Right atrium auricular region (tissue), 2 donors: Measurements from ENCODE around the gene ZNF579. TPM values are rescaled to one million over a fixed set of nuclear protein-coding genes. Genes with fewer than 3 reads are reported as not detected.

Source experiments
- DNase-seq: peaks from one replicate; pipeline ENCODE4 v3.0.0-alpha.2; 2019; ENCODE audit warnings: low spot score
- H3K27ac ChIP-seq, 2 donors: fragments of 200-600 bp; sonication (generic); 1 replicate in 1 of 2; 2 replicates in 1 of 2; pipeline ENCODE4 v1.5.1; 2016 to 2019
- H3K27me3 ChIP-seq, 2 donors: fragments of 200-600 bp; sonication (generic); one replicate each; pipeline versions ENCODE4 v1.5.1 to v1.6.0; 2017 to 2019
- H3K36me3 ChIP-seq: fragments of 200-600 bp; sonication (generic); one replicate; pipeline ENCODE4 v1.5.1; 2016
- H3K4me1 ChIP-seq, 2 donors: fragments of 200-600 bp; sonication (generic); one replicate each; pipeline versions ENCODE4 v1.5.1 to v1.6.0; 2017 to 2019
- H3K4me3 ChIP-seq, 2 donors: fragments of 200-600 bp; sonication (generic); 1 replicate in 1 of 2; 2 replicates in 1 of 2; pipeline ENCODE4 v1.5.1; 2017 to 2019; ENCODE audit warnings: mild to moderate bottlenecking in 1 of 2, moderate library complexity in 1 of 2
- H3K9me3 ChIP-seq, 2 donors: fragments of 200-600 bp; sonication (generic); one replicate each; pipeline ENCODE4 v1.5.1; 2019
- total RNA-seq, 2 donors: library from RNA; depleted of rRNA; stranded (reverse); fragments of >200 nt; gene quantifications; one replicate each; pipeline ENCODE4 v1.1.0, GENCODE V29; 2016
- TF ChIP-seq, protein P1 (sequence below), 2 donors: fragments of 200-600 bp; sonication (generic); IDR thresholded peaks; one replicate each; pipeline ENCODE4 v1.5.1; 2019; ENCODE audit warnings: antibody characterized with exemption in 2 of 2

ZNF579 gene, protein sequence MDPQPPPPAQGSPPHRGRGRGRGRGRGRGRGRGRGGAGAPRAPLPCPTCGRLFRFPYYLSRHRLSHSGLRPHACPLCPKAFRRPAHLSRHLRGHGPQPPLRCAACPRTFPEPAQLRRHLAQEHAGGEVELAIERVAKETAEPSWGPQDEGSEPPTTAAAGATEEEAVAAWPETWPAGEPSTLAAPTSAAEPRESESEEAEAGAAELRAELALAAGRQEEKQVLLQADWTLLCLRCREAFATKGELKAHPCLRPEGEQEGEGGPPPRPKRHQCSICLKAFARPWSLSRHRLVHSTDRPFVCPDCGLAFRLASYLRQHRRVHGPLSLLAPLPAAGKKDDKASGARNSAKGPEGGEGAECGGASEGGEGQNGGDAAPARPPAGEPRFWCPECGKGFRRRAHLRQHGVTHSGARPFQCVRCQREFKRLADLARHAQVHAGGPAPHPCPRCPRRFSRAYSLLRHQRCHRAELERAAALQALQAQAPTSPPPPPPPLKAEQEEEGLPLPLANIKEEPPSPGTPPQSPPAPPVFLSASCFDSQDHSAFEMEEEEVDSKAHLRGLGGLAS
- 1 to 10 TPM; 6.2 to 6.4 TPM for total RNA-seq

DNA sequence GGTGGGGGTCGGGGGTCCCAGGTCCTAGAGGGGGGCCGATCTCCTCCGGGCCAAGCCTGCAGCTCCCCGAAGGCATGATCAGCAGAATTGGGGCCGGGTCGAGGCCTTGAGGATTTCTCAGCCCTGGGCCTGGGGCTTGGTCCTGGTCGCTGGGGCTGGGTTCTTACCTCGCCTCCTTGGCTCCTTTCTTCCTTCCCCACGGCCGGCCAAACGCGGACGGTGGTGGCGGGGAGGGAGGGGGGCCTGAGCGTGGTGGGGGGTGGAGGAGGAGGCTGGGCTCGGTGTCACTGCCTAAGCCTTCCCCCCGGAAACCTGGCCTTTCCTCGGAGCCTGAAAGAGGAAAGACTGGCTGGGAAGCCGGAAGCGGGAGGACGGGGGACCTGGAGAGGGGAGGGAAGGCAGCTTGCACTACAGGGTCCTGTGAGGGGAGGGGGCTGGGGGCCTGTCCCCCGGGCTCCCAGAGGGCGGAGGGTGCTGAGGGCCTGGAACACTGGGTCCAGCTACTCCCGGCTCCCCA is at the start of gene ZNF579:
TSS of gene ZNF579 (minus strand) at position 221 of the 517 bp plus-strand sequence. CDS start 1,209 bp downstream, outside the sequence.
- Histone ChIP-seq H3K4me3 (peak within 1 kb of the TSS; percentile 83 to 96), H3K27ac (peak within 1 kb of the TSS; percentile 91 to 97), H3K27me3 (no peaks in the 10 kb centered on the region), H3K4me1 (peaks cover 0 to 16% of the 10 kb centered on the region in 2 donors), H3K36me3 (peaks cover 10% of the 10 kb centered on the region), H3K9me3 (no peaks in the 10 kb centered on the region)
- peak; percentile 82 for DNase-seq
- TF ChIP-seq, protein P1, sequence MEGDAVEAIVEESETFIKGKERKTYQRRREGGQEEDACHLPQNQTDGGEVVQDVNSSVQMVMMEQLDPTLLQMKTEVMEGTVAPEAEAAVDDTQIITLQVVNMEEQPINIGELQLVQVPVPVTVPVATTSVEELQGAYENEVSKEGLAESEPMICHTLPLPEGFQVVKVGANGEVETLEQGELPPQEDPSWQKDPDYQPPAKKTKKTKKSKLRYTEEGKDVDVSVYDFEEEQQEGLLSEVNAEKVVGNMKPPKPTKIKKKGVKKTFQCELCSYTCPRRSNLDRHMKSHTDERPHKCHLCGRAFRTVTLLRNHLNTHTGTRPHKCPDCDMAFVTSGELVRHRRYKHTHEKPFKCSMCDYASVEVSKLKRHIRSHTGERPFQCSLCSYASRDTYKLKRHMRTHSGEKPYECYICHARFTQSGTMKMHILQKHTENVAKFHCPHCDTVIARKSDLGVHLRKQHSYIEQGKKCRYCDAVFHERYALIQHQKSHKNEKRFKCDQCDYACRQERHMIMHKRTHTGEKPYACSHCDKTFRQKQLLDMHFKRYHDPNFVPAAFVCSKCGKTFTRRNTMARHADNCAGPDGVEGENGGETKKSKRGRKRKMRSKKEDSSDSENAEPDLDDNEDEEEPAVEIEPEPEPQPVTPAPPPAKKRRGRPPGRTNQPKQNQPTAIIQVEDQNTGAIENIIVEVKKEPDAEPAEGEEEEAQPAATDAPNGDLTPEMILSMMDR (IDR thresholded peaks at IDR 0.05), result no peak

DNA sequence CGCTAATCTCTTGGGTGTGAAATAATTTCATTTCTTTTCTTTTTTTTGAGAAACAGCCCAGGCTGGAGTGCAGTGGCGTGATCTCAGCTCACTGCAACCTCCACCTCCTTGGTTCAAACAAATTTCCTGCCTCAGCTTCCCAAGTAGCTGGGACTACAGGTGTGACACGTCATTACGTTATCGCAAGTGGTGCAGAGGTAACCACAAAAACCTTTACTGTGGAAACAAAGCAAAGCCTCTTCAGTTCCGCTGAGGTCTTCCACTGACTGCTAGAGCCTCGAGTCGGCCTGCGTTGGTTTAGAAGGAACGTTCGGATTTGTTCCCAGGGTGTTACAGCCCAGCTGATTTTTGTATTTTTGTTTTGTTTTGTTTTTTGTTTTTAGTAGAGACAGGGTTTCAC is 45.7 kb upstream of the ZNF579 start:
- Histone ChIP-seq H3K9me3 (no peaks in the 10 kb centered on the region), H3K27me3 (no peaks in the 10 kb centered on the region), H3K4me1 (peaks cover 0 to 22% of the 10 kb centered on the region in 2 donors), H3K36me3 (no peaks in the 10 kb centered on the region), H3K4me3 (no peak overlapping the region), H3K27ac (no peak overlapping the region)
- no peak for DNase-seq
- TF ChIP-seq, protein P1 (IDR thresholded peaks at IDR 0.05), result no peak

DNA sequence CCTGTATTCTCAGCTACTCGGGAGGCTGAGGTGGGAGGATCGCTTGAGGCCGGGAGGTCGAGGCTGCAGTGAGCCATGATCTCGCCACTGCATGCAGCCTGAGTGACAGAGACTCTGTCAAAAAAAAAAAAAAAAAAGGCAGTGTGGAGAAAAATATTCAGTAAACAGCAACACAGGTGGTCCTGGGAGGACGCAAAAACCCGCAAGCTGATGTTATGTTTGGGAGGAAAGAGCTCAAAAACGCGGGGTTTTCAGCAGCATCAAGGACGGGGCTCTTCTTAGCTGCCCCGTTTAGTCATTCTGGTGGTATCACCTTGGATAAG is 44.3 kb upstream of the ZNF579 start:
- Histone ChIP-seq H3K27me3 (no peaks in the 10 kb centered on the region), H3K4me1 (peaks cover 0 to 22% of the 10 kb centered on the region in 2 donors), H3K36me3 (no peaks in the 10 kb centered on the region), H3K4me3 (peak overlapping the region in 1 of 2 donors; percentile 69), H3K9me3 (no peaks in the 10 kb centered on the region), H3K27ac (peak overlapping the region; percentile 97 to 99)
- TF ChIP-seq, protein P1 (IDR thresholded peaks at IDR 0.05), result no peak
- DNase-seq, result no peak

DNA sequence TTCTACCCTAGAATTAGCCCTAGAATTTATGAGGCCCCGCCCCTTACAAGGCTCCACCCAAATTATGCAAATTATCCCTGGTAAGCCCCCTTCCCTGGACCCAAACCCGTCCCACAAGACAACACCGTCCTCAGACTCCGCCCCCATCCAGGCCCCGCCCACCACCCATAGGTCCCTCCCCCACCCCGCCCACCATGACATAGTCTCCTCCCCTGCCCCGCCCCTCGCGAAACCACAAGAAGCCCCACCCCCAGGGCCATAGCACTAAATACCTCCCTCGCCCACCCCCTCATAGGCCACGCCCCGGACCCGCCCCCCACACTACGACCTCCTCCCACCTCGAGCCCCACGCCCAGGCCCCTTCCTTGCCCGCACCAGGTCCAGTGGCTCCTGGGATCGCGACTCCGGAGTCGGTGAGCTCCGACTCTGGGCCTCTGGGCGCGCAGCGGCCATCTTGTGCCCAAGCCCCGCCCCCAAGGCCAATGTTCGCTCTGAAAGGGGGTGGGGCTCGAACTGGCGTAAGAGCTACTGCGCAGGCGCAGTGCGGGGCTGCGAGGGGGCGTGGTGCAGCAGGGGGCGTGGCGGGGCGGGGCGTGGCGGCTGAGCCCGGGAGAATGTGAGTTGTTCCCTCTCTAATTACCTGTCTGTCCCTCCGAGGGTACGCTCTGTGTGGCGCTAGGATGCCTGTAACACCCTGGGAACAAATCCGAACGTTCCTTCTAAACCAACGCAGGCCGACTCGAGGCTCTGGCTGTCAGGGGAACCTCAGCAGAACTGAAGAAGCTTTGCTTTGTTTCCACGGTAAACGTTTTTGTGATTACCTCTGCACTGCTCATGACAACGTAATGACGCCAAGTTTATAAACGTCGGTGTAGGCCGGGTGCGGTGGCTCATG is 43.7 kb upstream of the ZNF579 start, which contains the start of gene ZNF784:
TSS of gene ZNF784 (minus strand) at position 458 of the 895 bp plus-strand sequence. CDS start at position 453, 5 bp downstream.
- peaks cover 0 to 22% of the 10 kb centered on the region in 2 donors for H3K4me1 ChIP-seq
- H3K9me3 ChIP-seq, result no peaks in the 10 kb centered on the region
- no peaks in the 10 kb centered on the region for H3K27me3 ChIP-seq
- TF ChIP-seq, protein P1 (IDR thresholded peaks at IDR 0.05), result no peak
- peak; percentile 93 for DNase-seq
- H3K27ac ChIP-seq, result peak within 1 kb of the TSS; percentile 97 to 99
- no peaks in the 10 kb centered on the region for H3K36me3 ChIP-seq
- H3K4me3 ChIP-seq, result peak within 1 kb of the TSS; percentile 69 to 75

DNA sequence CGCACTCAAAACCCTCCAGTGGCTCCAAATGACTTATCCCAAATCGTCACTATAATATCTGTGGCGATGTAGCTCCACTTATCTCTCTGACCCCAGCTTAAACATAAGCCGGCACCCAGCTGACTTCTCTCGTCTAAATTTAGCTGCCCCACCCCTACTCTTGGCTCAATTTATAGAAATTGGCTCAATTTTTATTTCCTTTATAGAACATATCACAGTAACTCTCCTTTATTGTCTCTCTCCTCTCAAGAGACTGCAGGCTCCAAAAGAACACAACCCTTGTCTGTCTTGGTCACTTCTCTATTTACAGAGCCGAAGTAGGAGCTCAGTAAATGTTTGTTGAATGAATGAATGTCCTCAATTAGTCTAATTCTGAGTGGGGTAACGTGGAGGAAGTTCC is 42.9 kb upstream of the ZNF579 start:
- no peaks in the 10 kb centered on the region for H3K27me3 ChIP-seq
- H3K27ac ChIP-seq, result peak overlapping the region; percentile 97 to 99
- DNase-seq, result no peak
- no peaks in the 10 kb centered on the region for H3K9me3 ChIP-seq
- TF ChIP-seq, protein P1 (IDR thresholded peaks at IDR 0.05), result no peak
- peaks cover 0 to 22% of the 10 kb centered on the region in 2 donors for H3K4me1 ChIP-seq
- peak overlapping the region; percentile 69 to 75 for H3K4me3 ChIP-seq
- H3K36me3 ChIP-seq, result no peaks in the 10 kb centered on the region
